Endodermal cell (in vitro differentiated cells): Measurements from ENCODE around the gene CUX1. TPM values are rescaled to one million over a fixed set of nuclear protein-coding genes. Genes with fewer than 3 reads are reported as not detected.
A peak's percentile ranks its signal among the peaks of the same experiment; 100 is the strongest.

Experiments
- DNase-seq: peaks from one replicate; pipeline ENCODE4 v3.0.0-alpha.2; 2017
- H3K27ac ChIP-seq: 2 replicates; pipeline ENCODE4 v1.5.1; 2013; ENCODE audit warnings: mild to moderate bottlenecking, low read depth, low read length, moderate library complexity
- H3K27me3 ChIP-seq: 2 replicates; pipeline ENCODE4 v1.6.1; 2013; ENCODE audit warnings: mild to moderate bottlenecking, low read length, moderate library complexity; ENCODE audit not compliant: insufficient read depth, control insufficient read depth, poor library complexity, severe bottlenecking
- H3K36me3 ChIP-seq: 2 replicates; pipeline ENCODE4 v1.7.0; 2013; ENCODE audit warnings: mild to moderate bottlenecking, low read length, moderate library complexity; ENCODE audit not compliant: control insufficient read depth, insufficient read depth
- H3K4me1 ChIP-seq: one replicate; pipeline ENCODE4 v1.7.0; 2013; ENCODE audit warnings: low read length; ENCODE audit not compliant: control insufficient read depth, insufficient read depth
- H3K4me3 ChIP-seq: 2 replicates; pipeline ENCODE4 v1.5.1; 2013; ENCODE audit warnings: mild to moderate bottlenecking, low read length, moderate library complexity
- H3K9ac ChIP-seq: 2 replicates; pipeline ENCODE4 v1.6.1; 2013; ENCODE audit warnings: mild to moderate bottlenecking, low read length, moderate library complexity; ENCODE audit not compliant: poor library complexity, severe bottlenecking; ENCODE audit errors: extremely low read depth
- H3K9me3 ChIP-seq: 2 replicates; pipeline ENCODE4 v1.6.1; 2013; ENCODE audit warnings: mild to moderate bottlenecking, low read length, moderate library complexity; ENCODE audit not compliant: control insufficient read depth
- H3K27ac Mint-ChIP-seq: 2 replicates; pipeline ENCODE4 v1.8.0; 2020; ENCODE audit warnings: mixed read lengths
- H3K27me3 Mint-ChIP-seq: 2 replicates; pipeline ENCODE4 v1.8.0; 2021; ENCODE audit warnings: mild to moderate bottlenecking, mixed read lengths; ENCODE audit not compliant: insufficient read depth
- H3K36me3 Mint-ChIP-seq: 2 replicates; pipeline ENCODE4 v1.8.0; 2020; ENCODE audit warnings: low read depth, mixed read lengths
- H3K4me1 Mint-ChIP-seq: 2 replicates; pipeline ENCODE4 v1.8.0; 2020; ENCODE audit warnings: mixed read lengths
- H3K4me3 Mint-ChIP-seq: 2 replicates; pipeline ENCODE4 v1.8.0; 2020; ENCODE audit warnings: mild to moderate bottlenecking, moderate library complexity, mixed read lengths
- H3K9me3 Mint-ChIP-seq: 2 replicates; pipeline ENCODE4 v1.8.0; 2020; ENCODE audit warnings: mild to moderate bottlenecking, mixed read lengths
- WGBS, 2 experiments: methylation state at CpG; one replicate each; pipeline versions ENCODE4 v1.1.5 to v1.1.7; 2013; ENCODE audit warnings: missing lambda C conversion rate in 2 of 2, mixed read lengths in 1 of 2; ENCODE audit not compliant: insufficient coverage in 1 of 2, insufficient read length in 1 of 2; 5-methylcytosine and 5-hydroxymethylcytosine counted together
- total RNA-seq, 2 donors: library from RNA; stranded (reverse); fragmentation: NEBNext Ultra II Directional in 1 of 2; extraction: Animal tissue kit (Norgen Biotek cat#: 25700) in 1 of 2; gene quantifications; 2 replicates in 1 of 2; 3 replicates in 1 of 2; pipeline ENCODE4 v1.2.1, GENCODE V29; 2021
- TF ChIP-seq, protein P1 (sequence below): fragments of 200-600 bp; sonication (generic); conservative IDR thresholded peaks from 2 replicates; pipeline ENCODE4 v1.5.0; 2021; ENCODE audit warnings: antibody characterized with exemption, mild to moderate bottlenecking

The CUX1 gene
- total RNA-seq, 2 donors from 2014 or later: 85.1 to 108 TPM

DNA sequence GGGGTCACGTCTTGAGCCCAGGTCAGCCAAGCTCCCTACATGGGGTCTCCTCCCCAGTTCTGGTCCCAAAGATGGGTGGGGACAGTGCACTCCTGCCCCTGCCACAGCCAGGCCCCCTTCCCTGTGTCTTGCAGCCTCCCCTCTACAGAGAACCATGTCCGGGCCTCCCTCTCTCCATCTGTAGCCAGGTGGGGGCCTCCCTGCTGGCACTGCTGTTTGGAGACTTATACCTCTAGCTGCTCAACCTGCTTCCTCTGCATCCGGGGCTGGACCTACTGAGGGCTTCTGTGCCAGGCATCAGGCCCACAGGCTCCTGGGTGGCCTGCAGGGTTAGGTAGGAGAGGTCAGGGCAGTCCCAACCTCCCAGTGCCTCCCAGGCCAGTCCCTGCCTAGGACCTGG is 477.2 kb downstream of the CUX1 start:
- Histone ChIP-seq H3K27me3 (no peaks in the 10 kb centered on the region), H3K27ac (no peak overlapping the region), H3K9me3 (no peaks in the 10 kb centered on the region), H3K36me3 (no peaks in the 10 kb centered on the region), H3K4me1 (peaks cover 4% of the 10 kb centered on the region), H3K9ac (no peak overlapping the region), H3K4me3 (no peak overlapping the region)
- Mint-ChIP-seq H3K27ac (no peak overlapping the region), H3K4me1 (peaks cover 16% of the 10 kb centered on the region), H3K9me3 (no peaks in the 10 kb centered on the region), H3K27me3 (peaks cover 14% of the 10 kb centered on the region), H3K4me3 (no peak overlapping the region), H3K36me3 (no peaks in the 10 kb centered on the region)
- no peak for DNase-seq
- WGBS, 2 experiments: 97 to 100% methylated on average over 1 to 3 of the region's 3 CpGs
- TF ChIP-seq, protein P1, sequence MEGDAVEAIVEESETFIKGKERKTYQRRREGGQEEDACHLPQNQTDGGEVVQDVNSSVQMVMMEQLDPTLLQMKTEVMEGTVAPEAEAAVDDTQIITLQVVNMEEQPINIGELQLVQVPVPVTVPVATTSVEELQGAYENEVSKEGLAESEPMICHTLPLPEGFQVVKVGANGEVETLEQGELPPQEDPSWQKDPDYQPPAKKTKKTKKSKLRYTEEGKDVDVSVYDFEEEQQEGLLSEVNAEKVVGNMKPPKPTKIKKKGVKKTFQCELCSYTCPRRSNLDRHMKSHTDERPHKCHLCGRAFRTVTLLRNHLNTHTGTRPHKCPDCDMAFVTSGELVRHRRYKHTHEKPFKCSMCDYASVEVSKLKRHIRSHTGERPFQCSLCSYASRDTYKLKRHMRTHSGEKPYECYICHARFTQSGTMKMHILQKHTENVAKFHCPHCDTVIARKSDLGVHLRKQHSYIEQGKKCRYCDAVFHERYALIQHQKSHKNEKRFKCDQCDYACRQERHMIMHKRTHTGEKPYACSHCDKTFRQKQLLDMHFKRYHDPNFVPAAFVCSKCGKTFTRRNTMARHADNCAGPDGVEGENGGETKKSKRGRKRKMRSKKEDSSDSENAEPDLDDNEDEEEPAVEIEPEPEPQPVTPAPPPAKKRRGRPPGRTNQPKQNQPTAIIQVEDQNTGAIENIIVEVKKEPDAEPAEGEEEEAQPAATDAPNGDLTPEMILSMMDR: no peak

DNA sequence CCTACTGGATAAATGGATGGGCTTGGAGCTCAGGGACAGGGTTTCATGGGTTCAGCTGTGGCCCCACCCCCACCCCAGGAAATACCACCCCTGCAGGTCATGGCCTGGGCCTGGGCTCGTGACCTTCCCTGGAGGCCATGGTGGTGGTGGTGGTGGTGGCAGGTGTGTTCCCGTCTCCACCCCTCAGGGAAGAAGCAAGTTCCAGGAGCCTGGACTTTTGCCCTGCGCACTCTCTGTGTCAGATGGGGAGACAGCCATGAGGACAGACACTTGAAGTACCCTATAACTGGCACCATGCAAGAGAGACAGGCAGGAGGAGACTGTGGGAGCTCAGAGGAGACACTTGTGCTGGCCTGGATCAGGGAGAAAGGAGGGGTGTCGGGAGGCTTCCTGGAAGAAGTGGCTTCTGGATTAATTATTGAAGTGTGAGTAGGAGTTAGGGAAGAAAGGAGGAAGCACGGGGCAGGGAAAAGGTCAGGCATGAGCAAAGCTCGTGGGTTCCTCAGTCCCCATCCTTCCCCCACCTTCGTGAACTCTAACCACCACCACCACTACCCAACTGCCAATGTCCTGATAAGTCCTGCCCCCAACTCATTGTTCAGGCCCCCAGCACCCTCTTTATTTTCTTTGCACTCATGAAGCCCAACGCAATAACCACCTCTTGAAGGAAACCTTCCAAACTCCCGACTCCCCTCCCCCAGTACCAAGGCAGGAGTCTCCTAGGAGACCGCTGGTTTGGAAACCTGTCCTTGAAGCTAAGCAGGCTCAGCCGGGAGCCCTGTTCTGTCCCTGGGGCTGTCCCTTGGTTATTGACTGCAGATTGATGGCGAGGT is 478.1 kb downstream of the CUX1 start:
- H3K4me3 ChIP-seq: no peak overlapping the region
- H3K4me1 ChIP-seq: peaks cover 4% of the 10 kb centered on the region
- H3K27me3 ChIP-seq: no peaks in the 10 kb centered on the region
- H3K27me3 Mint-ChIP-seq: peaks cover 20% of the 10 kb centered on the region
- H3K9me3 Mint-ChIP-seq: no peaks in the 10 kb centered on the region
- TF ChIP-seq, protein P1: no peak
- no peak overlapping the region for H3K27ac Mint-ChIP-seq
- WGBS, 2 experiments: 84 to 85% methylated on average over 4 to 11 of the region's 12 CpGs
- no peaks in the 10 kb centered on the region for H3K36me3 ChIP-seq
- no peak overlapping the region for H3K9ac ChIP-seq
- DNase-seq: no peak
- peak overlapping the region; percentile 44 for H3K27ac ChIP-seq
- H3K9me3 ChIP-seq: no peaks in the 10 kb centered on the region
- no peak overlapping the region for H3K4me3 Mint-ChIP-seq
- peaks cover 16% of the 10 kb centered on the region for H3K4me1 Mint-ChIP-seq
- H3K36me3 Mint-ChIP-seq: no peaks in the 10 kb centered on the region

DNA sequence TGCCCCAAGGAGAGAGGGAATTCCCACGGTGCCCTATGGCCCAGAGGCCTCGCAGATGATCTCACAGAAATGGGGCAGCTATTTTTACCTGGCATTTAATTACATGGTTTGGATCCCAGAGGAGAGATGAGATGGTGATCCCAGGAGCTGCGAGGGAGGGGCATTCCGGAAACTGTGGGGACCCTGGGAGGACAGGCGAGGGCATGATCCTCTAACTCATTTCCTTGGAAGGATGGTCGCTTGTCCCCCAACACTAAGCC is 478.7 kb downstream of the CUX1 start:
- TF ChIP-seq, protein P1: no peak
- H3K4me1 ChIP-seq: peaks cover 4% of the 10 kb centered on the region
- no peak overlapping the region for H3K4me3 ChIP-seq
- 85 to 87% methylated on average over 5 to 6 of the region's 6 CpGs for WGBS, 2 experiments
- no peak for DNase-seq
- H3K36me3 Mint-ChIP-seq: no peaks in the 10 kb centered on the region
- no peak overlapping the region for H3K9ac ChIP-seq
- no peak overlapping the region for H3K4me3 Mint-ChIP-seq
- peaks cover 21% of the 10 kb centered on the region for H3K27me3 Mint-ChIP-seq
- no peak overlapping the region for H3K27ac ChIP-seq
- H3K36me3 ChIP-seq: no peaks in the 10 kb centered on the region
- H3K9me3 ChIP-seq: no peaks in the 10 kb centered on the region
- no peak overlapping the region for H3K27ac Mint-ChIP-seq
- no peaks in the 10 kb centered on the region for H3K9me3 Mint-ChIP-seq
- H3K27me3 ChIP-seq: no peaks in the 10 kb centered on the region
- H3K4me1 Mint-ChIP-seq: peaks cover 16% of the 10 kb centered on the region
